Osteocyte (in vitro differentiated cells): ENCODE measurements around the gene PSMG3. TPM values are rescaled to one million over a fixed set of nuclear protein-coding genes. Genes with fewer than 3 reads are reported as not detected.

Source experiments
- DNase-seq: peaks from one replicate; pipeline ENCODE4 v3.0.0; 2021; ENCODE audit warnings: mixed read lengths; ENCODE audit not compliant: unreplicated experiment; ENCODE audit errors: extremely low spot score
- H3K27ac Mint-ChIP-seq: one replicate; pipeline ENCODE4 v1.8.0; 2021; ENCODE audit warnings: mild to moderate bottlenecking, mixed read lengths; ENCODE audit not compliant: unreplicated experiment
- H3K27me3 Mint-ChIP-seq: one replicate; pipeline ENCODE4 v1.8.0; 2021; ENCODE audit warnings: mixed read lengths; ENCODE audit not compliant: unreplicated experiment
- H3K36me3 Mint-ChIP-seq: one replicate; pipeline ENCODE4 v1.8.0; 2021; ENCODE audit warnings: mixed read lengths; ENCODE audit not compliant: unreplicated experiment
- H3K4me1 Mint-ChIP-seq: one replicate; pipeline ENCODE4 v1.8.0; 2021; ENCODE audit warnings: mixed read lengths; ENCODE audit not compliant: unreplicated experiment
- H3K4me3 Mint-ChIP-seq: one replicate; pipeline ENCODE4 v1.8.0; 2021; ENCODE audit warnings: mild to moderate bottlenecking, moderate library complexity, mixed read lengths; ENCODE audit not compliant: unreplicated experiment
- H3K9me3 Mint-ChIP-seq: one replicate; pipeline ENCODE4 v1.8.0; 2021; ENCODE audit warnings: mixed read lengths; ENCODE audit not compliant: unreplicated experiment
- total RNA-seq: library from RNA; stranded (reverse); gene quantifications from 2 replicates; pipeline ENCODE4 v1.2.1, GENCODE V29; 2021
- TF ChIP-seq, protein P1 (sequence below): fragments of 200-600 bp; sonication (generic); IDR thresholded peaks from 2 replicates; pipeline ENCODE4 v1.5.0; 2021; ENCODE audit warnings: antibody characterized with exemption, mild to moderate bottlenecking, moderate library complexity

Gene PSMG3
- total RNA-seq, 1 donor from 2014 or later = 25.6 TPM

GRCh38 chr7:1607001-1607400 lies 37.2 kb upstream of the PSMG3 start:
- H3K36me3 Mint-ChIP-seq = no peaks in the 10 kb centered on the region
- peaks cover 29% of the 10 kb centered on the region for H3K27me3 Mint-ChIP-seq
- TF ChIP-seq, protein P1, sequence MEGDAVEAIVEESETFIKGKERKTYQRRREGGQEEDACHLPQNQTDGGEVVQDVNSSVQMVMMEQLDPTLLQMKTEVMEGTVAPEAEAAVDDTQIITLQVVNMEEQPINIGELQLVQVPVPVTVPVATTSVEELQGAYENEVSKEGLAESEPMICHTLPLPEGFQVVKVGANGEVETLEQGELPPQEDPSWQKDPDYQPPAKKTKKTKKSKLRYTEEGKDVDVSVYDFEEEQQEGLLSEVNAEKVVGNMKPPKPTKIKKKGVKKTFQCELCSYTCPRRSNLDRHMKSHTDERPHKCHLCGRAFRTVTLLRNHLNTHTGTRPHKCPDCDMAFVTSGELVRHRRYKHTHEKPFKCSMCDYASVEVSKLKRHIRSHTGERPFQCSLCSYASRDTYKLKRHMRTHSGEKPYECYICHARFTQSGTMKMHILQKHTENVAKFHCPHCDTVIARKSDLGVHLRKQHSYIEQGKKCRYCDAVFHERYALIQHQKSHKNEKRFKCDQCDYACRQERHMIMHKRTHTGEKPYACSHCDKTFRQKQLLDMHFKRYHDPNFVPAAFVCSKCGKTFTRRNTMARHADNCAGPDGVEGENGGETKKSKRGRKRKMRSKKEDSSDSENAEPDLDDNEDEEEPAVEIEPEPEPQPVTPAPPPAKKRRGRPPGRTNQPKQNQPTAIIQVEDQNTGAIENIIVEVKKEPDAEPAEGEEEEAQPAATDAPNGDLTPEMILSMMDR = no peak
- no peak overlapping the region for H3K4me3 Mint-ChIP-seq
- H3K4me1 Mint-ChIP-seq = peaks cover 9% of the 10 kb centered on the region
- no peak overlapping the region for H3K27ac Mint-ChIP-seq
- no peak for DNase-seq
- H3K9me3 Mint-ChIP-seq = no peaks in the 10 kb centered on the region

DNA sequence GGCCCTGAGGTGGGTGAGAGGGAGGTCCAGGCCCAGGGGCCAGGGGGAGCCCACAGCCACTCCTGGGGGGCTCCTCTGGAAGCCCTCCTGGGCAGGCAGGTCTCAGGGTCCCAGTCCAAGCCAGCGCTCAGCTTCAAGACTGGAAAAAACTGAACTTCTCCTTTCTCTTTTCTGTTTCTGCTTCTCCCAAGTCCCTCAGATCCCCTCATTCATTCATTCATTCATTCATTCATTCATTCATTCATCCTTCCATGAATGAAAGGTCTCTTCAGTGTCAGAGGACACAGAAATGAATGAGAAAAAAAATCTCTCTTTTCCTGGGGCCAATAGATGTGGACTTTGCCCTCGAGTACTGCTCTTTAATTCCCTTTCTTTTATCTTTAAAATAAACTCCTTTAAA lies 34.6 kb upstream of the PSMG3 start:
- H3K27ac Mint-ChIP-seq = no peak overlapping the region
- TF ChIP-seq, protein P1 = no peak
- no peak for DNase-seq
- H3K4me3 Mint-ChIP-seq = no peak overlapping the region
- no peaks in the 10 kb centered on the region for H3K36me3 Mint-ChIP-seq
- H3K27me3 Mint-ChIP-seq = peaks cover 38% of the 10 kb centered on the region
- no peaks in the 10 kb centered on the region for H3K9me3 Mint-ChIP-seq
- no peaks in the 10 kb centered on the region for H3K4me1 Mint-ChIP-seq

- Mint-ChIP-seq H3K4me1 (no peaks in the 10 kb centered on the region), H3K36me3 (no peaks in the 10 kb centered on the region), H3K27me3 (peaks cover 38% of the 10 kb centered on the region), H3K9me3 (no peaks in the 10 kb centered on the region), H3K27ac (no peak overlapping the region), H3K4me3 (no peak overlapping the region)
- DNase-seq = no peak
- TF ChIP-seq, protein P1 = no peak
Observed at GRCh38 chr7:1603346-1604225, 33.8 kb upstream of the PSMG3 start.

DNA sequence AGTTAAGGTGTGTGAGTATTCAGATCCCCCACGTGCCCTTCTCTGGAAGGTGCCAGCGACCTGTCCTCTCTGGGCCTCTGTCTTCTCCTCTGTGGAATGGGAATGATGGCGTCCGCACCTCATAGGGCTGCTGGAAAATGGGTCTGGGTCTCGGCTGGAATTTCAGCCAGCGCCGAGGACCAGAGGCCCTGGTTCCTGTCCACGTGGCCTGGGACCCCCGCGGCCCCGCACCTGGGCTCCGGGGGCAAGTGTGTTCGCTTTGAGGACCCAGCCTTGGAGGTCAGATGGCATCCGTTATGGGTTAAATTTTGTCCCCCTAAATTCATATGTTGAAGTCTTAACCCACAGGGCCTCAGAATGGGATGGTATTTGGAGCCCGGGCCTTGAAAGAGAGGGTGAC lies 32.6 kb upstream of the PSMG3 start:
- Mint-ChIP-seq H3K4me1 (no peaks in the 10 kb centered on the region), H3K4me3 (no peak overlapping the region), H3K27me3 (peaks cover 42% of the 10 kb centered on the region), H3K9me3 (no peaks in the 10 kb centered on the region), H3K36me3 (no peaks in the 10 kb centered on the region), H3K27ac (no peak overlapping the region)
- no peak for DNase-seq
- TF ChIP-seq, protein P1 = no peak

DNA sequence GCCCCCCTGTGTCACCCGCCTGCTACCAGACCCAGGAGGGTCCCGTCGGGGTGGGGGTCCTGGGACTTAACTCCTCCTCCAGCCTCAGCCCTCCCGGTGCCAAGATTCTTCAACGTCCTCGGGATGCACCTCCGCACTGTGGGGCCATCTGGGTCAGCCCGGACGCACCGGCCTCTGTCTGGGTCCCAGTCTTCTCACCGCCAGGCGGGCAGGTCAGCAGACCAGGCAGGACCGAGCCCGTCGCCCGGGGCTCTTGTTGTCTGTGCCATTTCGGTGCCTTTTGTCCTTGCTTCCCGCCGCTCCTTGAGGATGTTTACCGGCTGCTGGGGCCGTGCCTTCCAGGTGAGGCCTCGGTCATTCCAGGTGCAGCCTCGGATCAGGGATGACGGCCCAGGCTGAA lies 32.1 kb upstream of the PSMG3 start:
- TF ChIP-seq, protein P1 = no peak
- DNase-seq = no peak
- no peak overlapping the region for H3K4me3 Mint-ChIP-seq
- no peaks in the 10 kb centered on the region for H3K36me3 Mint-ChIP-seq
- no peaks in the 10 kb centered on the region for H3K9me3 Mint-ChIP-seq
- no peak overlapping the region for H3K27ac Mint-ChIP-seq
- peaks cover 42% of the 10 kb centered on the region for H3K27me3 Mint-ChIP-seq
- no peaks in the 10 kb centered on the region for H3K4me1 Mint-ChIP-seq
